Urinary bladder (tissue), 4 donors: ENCODE measurements around the gene MAGEB2. TPM values are rescaled to one million over a fixed set of nuclear protein-coding genes. Genes with fewer than 3 reads are reported as not detected.
"Not testable (repeated sequence)": the region's sequence is repeated elsewhere in the genome, so short reads cannot be mapped to it uniquely, and the experiment has no call there.

ENCODE experiments used
- DNase-seq: peaks from one replicate; pipeline ENCODE4 v3.0.0-alpha.2; 2015; ENCODE audit errors: extremely low spot score
- H3K27ac ChIP-seq: one replicate; pipeline ENCODE4 v1.5.1; 2013; ENCODE audit warnings: low read depth, mild to moderate bottlenecking, moderate library complexity
- H3K36me3 ChIP-seq: one replicate; pipeline ENCODE4 v1.6.1; 2013; ENCODE audit warnings: mild to moderate bottlenecking, moderate library complexity; ENCODE audit not compliant: insufficient read depth
- H3K4me1 ChIP-seq: one replicate; pipeline ENCODE4 v1.6.1; 2013; ENCODE audit warnings: mild to moderate bottlenecking, moderate library complexity; ENCODE audit not compliant: insufficient read depth
- H3K4me3 ChIP-seq: one replicate; pipeline ENCODE4 v1.5.1; 2013; ENCODE audit warnings: low read depth, low read length
- WGBS: extraction: QIAGEN DNeasy Blood & Tissue Kit; methylation state at CpG from one replicate; pipeline ENCODE4 v1.1.7; 2013; 5-methylcytosine and 5-hydroxymethylcytosine counted together
- polyA plus RNA-seq: library from polyadenylated mRNA; stranded (reverse); fragments of 200-250 nt; gene quantifications from one replicate; pipeline ENCODE4 v1.2.3, GENCODE V29; 2013
- total RNA-seq: library from RNA; depleted of rRNA; stranded (reverse); fragments of >200 nt; gene quantifications from one replicate; pipeline ENCODE4 v1.2.3, GENCODE V29; 2014
- donor health status: healthy with polysubstance abuse.
- donor health status: healthy.

MAGEB2 gene, protein sequence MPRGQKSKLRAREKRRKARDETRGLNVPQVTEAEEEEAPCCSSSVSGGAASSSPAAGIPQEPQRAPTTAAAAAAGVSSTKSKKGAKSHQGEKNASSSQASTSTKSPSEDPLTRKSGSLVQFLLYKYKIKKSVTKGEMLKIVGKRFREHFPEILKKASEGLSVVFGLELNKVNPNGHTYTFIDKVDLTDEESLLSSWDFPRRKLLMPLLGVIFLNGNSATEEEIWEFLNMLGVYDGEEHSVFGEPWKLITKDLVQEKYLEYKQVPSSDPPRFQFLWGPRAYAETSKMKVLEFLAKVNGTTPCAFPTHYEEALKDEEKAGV
- total RNA-seq (not detected), polyA plus RNA-seq (not detected)

GRCh38 chrX:30215357-30215843 lies at the start of gene MAGEB2:
Gene MAGEB2 (plus strand): TSS chrX:30215563. CDS start chrX:30218581, 3,018 bp downstream.
- no peaks in the 10 kb centered on the region for H3K36me3 ChIP-seq
- H3K4me1 ChIP-seq: no peaks in the 10 kb centered on the region
- no peak within 1 kb of the TSS for H3K27ac ChIP-seq
- no peak within 1 kb of the TSS for H3K4me3 ChIP-seq
- 94% methylated on average over 29 of the region's 29 CpGs for WGBS
- no peak for DNase-seq

DNA sequence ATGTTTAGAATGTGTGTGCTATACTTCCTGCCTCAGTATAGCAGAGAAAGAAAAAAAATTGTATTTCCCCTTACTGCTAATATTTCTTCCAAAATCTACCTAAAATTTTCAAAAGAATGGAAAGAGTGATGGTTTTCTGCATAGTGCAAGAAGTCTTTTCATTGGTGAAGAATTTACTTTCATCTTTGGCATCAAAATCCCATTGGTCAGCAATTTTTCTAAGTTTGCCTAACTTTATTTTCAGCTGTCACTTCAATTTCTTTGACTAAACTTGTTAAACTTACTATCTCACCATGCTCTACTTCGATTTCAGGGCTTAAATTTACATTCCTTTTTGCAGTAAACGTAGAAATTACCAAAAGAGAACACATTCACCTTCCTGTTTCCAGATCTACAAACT lies 44.5 kb upstream of the MAGEB2 start:
- no peak overlapping the region for H3K4me3 ChIP-seq
- no peak for DNase-seq
- no peaks in the 10 kb centered on the region for H3K4me1 ChIP-seq
- H3K27ac ChIP-seq: no peak overlapping the region
- 51% methylated on average over 2 of the region's 2 CpGs for WGBS
- no peaks in the 10 kb centered on the region for H3K36me3 ChIP-seq

DNA sequence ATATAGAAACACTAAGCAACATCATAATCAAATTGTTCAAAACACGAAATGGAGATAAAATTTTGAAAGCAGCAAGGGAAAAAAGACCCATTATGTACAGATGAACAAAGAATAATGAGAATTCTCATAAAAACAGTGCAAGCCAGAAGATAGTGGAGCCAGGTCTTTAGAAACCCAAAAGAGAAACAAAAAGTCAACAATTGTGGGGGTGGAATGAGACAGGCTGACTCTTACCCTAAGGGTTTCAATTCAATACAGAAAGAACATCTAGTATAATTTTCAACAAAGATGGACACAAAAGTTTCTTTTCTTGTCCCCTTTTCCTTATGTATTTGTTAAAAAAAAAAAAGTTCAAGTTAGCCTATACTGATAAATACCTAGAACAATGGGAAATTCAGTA lies 34.0 kb upstream of the MAGEB2 start:
- no peak overlapping the region for H3K27ac ChIP-seq
- DNase-seq: no peak
- no peaks in the 10 kb centered on the region for H3K36me3 ChIP-seq
- H3K4me1 ChIP-seq: no peaks in the 10 kb centered on the region
- no peak overlapping the region for H3K4me3 ChIP-seq
- WGBS: 69% methylated on average over 1 of the region's 1 CpG

- no peak overlapping the region for H3K27ac ChIP-seq
- H3K36me3 ChIP-seq: no peaks in the 10 kb centered on the region
- no peak for DNase-seq
- no peaks in the 10 kb centered on the region for H3K4me1 ChIP-seq
- no peak overlapping the region for H3K4me3 ChIP-seq
- 39% methylated on average over 3 of the region's 3 CpGs for WGBS
These were observed 31.8 kb upstream of the MAGEB2 start for GRCh38 chrX:30183554-30183953.

DNA sequence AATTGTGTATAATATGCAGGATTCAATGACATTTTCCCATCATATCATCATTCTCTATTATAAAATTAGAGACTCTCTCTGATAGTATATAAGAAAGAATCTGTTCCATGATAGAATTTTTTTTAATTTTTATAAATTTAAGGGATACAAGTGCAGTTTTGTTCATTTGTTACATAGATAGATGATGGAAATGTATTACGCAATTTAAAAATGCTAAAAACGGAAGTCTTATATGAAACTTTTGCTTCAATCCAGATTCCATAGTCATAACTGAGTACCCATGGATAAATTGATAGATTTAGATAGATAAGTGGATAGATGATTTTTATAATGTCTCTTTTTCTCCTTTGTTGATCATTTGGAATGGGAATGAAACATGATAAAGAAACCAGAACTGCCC lies 24.9 kb upstream of the MAGEB2 start:
- WGBS: 97% methylated on average over 2 of the region's 2 CpGs
- H3K4me3 ChIP-seq: no peak overlapping the region
- H3K4me1 ChIP-seq: no peaks in the 10 kb centered on the region
- no peaks in the 10 kb centered on the region for H3K36me3 ChIP-seq
- H3K27ac ChIP-seq: no peak overlapping the region
- no peak for DNase-seq

GRCh38 chrX:30193910-30194309 lies 21.5 kb upstream of the MAGEB2 start:
- H3K4me3 ChIP-seq, H3K27ac ChIP-seq, H3K36me3 ChIP-seq, H3K4me1 ChIP-seq, DNase-seq: not testable (repeated sequence)
- WGBS: 86% methylated on average over 6 of the region's 6 CpGs

DNA sequence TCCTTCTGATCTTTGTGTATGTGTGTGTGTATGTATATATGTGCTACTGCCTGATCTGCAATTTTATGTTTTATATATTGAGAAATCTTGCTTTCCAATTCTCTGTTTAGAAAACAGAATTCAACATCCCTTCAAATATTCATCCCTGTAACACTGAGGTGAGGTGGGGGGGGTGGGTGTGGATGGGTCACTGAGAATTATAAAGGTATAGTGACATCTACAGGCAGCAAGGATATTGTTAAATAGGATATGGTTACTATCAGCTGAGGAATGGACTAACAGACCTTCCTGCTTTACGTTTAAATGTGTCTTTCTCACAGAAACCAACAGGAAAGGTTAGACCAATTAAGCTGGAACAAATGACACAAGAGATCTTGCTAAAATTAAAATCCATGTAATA lies 19.0 kb upstream of the MAGEB2 start:
- Histone ChIP-seq H3K36me3 (no peaks in the 10 kb centered on the region), H3K4me1 (no peaks in the 10 kb centered on the region), H3K27ac (no peak overlapping the region), H3K4me3 (no peak overlapping the region)
- no peak for DNase-seq
- WGBS: 22% methylated on average over 1 of the region's 1 CpG

DNA sequence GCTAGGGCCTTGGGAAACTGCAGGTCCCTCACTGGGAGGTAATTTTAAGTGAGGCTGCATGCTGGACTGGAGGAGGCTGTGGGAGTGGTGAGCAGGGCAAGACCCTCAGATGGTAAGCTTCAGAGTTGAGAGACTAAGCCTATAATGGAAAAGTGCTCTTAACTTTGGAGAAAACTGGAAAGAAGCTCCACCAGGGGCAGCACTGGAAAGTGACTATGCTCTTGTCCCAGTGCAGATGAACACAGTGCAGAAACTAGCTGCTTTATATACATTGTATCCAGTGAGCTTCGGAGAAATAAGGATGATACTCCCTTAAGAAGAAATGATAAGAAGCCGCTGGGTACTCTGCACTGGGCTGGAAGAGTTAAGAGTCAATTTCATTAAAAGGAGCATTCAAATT lies 3.2 kb upstream of the MAGEB2 start:
- no peak overlapping the region for H3K4me3 ChIP-seq
- WGBS: 80% methylated on average over 2 of the region's 2 CpGs
- H3K27ac ChIP-seq: no peak overlapping the region
- DNase-seq: no peak
- no peaks in the 10 kb centered on the region for H3K36me3 ChIP-seq
- no peaks in the 10 kb centered on the region for H3K4me1 ChIP-seq

- DNase-seq: no peak
- Histone ChIP-seq H3K4me3 (no peak overlapping the region), H3K4me1 (no peaks in the 10 kb centered on the region), H3K27ac (no peak overlapping the region), H3K36me3 (no peaks in the 10 kb centered on the region)
- WGBS: 77% methylated on average over 1 of the region's 1 CpG
These were observed 2.1 kb downstream of the MAGEB2 start for GRCh38 chrX:30217465-30217864.

DNA sequence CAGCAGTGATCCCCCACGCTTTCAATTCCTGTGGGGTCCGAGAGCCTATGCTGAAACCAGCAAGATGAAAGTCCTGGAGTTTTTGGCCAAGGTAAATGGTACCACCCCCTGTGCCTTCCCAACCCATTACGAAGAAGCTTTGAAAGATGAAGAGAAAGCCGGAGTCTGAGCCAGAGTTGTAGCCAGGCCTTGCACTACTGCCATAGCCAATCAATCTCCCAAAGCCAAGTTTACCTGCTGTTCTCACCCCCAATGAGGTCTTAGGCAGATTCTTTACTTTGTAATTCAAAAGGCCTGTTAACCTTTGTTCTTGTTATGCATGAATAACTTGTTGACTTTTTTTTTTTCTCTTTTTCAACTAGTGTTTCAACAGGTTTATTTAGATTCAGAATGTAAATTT lies 4.0 kb downstream of the MAGEB2 start:
- WGBS: 91% methylated on average over 4 of the region's 4 CpGs

DNA sequence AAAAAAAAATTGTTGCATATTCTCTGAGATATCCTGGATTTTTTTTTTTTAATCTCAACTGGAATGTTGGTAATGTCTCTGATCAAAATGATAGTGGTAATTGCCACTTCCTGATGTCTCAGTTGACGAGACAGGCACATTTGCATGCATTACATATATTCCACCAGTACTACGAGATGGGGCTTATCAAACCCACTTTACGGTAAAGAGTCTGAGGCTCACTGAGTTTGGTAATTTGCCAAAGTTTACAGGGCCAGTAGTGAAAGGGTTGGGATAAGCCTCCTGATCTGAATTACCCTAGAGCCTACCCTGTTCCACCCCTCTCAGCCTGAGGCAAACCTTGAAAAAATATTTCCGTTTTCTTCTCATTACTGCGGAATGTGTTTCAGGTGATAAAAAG lies 5.3 kb downstream of the MAGEB2 start:
- DNase-seq: no peak
- Histone ChIP-seq H3K4me1 (no peaks in the 10 kb centered on the region), H3K36me3 (no peaks in the 10 kb centered on the region), H3K4me3 (no peak overlapping the region), H3K27ac (no peak overlapping the region)
- WGBS: 80% methylated on average over 5 of the region's 5 CpGs

More for the DNA sequence above, 4.0 kb downstream of the MAGEB2 start:
- DNase-seq: no peak
- Histone ChIP-seq H3K4me1 (no peaks in the 10 kb centered on the region), H3K36me3 (no peaks in the 10 kb centered on the region), H3K4me3 (no peak overlapping the region), H3K27ac (no peak overlapping the region)

DNA sequence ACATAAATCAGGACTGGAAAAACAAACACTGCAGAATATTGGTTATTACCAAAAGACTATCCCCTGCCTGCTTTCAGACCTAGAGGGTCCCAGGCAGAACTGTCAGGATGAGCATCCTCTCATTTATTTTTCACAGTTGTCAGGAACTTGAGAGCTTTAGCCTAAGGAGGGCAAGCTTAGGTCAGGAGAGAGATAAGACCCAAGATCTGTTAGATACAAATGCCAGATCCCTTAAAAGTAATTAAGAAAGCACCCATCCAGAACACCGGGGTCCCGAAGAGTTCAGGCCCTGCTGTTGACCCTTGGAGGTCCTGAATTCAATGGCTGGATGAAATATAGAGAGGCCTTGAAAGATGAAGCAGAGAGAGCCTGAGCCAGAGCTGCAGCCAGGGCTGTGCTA lies 9.2 kb downstream of the MAGEB2 start:
- Histone ChIP-seq H3K4me1 (no peaks in the 10 kb centered on the region), H3K4me3 (no peak overlapping the region), H3K27ac (no peak overlapping the region), H3K36me3 (no peaks in the 10 kb centered on the region)
- DNase-seq: no peak
- 25% methylated on average over 2 of the region's 2 CpGs for WGBS

GRCh38 chrX:30228526-30228925 lies 13.2 kb downstream of the MAGEB2 start:
- 53% methylated on average over 1 of the region's 1 CpG for WGBS
- no peak overlapping the region for H3K4me3 ChIP-seq
- no peaks in the 10 kb centered on the region for H3K36me3 ChIP-seq
- H3K27ac ChIP-seq: no peak overlapping the region
- no peaks in the 10 kb centered on the region for H3K4me1 ChIP-seq
- DNase-seq: no peak

GRCh38 chrX:30230395-30230794 lies 15.0 kb downstream of the MAGEB2 start, which contains the start of gene MAGEB3:
Gene MAGEB3 (plus strand): TSS chrX:30230657. CDS start chrX:30235925, 5,268 bp downstream.
- no peaks in the 10 kb centered on the region for H3K4me1 ChIP-seq
- no peaks in the 10 kb centered on the region for H3K36me3 ChIP-seq
- H3K27ac ChIP-seq: no peak within 1 kb of the TSS
- 76% methylated on average over 4 of the region's 4 CpGs for WGBS
- DNase-seq: no peak
- no peak within 1 kb of the TSS for H3K4me3 ChIP-seq
